Psoas muscle (tissue), 8 donors: Measurements from ENCODE around the gene ZNF304. TPM values are rescaled to one million over a fixed set of nuclear protein-coding genes. Genes with fewer than 3 reads are reported as not detected.

Experiments
- ATAC-seq, 4 donors: fragments of 200-7000 bp; cut with Tn5 transposase; one replicate each; pipeline ENCODE4 v1.9.1; 2020; ENCODE audit warnings: moderate library complexity in 3 of 4, mild to moderate bottlenecking in 2 of 4
- DNase-seq, 2 donors: peaks; one replicate each; pipeline ENCODE4 v3.0.0-alpha.2; 2020
- H3K27ac ChIP-seq: fragments of 200-600 bp; one replicate; pipeline ENCODE4 v1.8.0; 2022
- H3K27me3 ChIP-seq, 3 donors: fragments of 200-600 bp in 1 of 3; one replicate each; pipeline versions ENCODE4 v1.6.1 to v1.8.0; 2013 to 2022; ENCODE audit warnings: low read length in 2 of 3, mild to moderate bottlenecking in 2 of 3, moderate library complexity in 1 of 3; ENCODE audit not compliant: insufficient read depth in 3 of 3
- H3K36me3 ChIP-seq, 2 donors: fragments of 200-600 bp in 1 of 2; one replicate each; pipeline versions ENCODE4 v1.6.1 to v1.8.0; 2013 to 2022; ENCODE audit warnings: low read depth in 1 of 2, mild to moderate bottlenecking in 1 of 2, moderate library complexity in 1 of 2; ENCODE audit not compliant: insufficient read depth in 1 of 2
- H3K4me1 ChIP-seq: fragments of 200-600 bp; one replicate; pipeline ENCODE4 v1.8.0; 2022
- H3K4me3 ChIP-seq: fragments of 200-600 bp; one replicate; pipeline ENCODE4 v1.8.0; 2022; ENCODE audit warnings: mild to moderate bottlenecking
- H3K9me3 ChIP-seq: fragments of 200-600 bp; one replicate; pipeline ENCODE4 v1.8.0; 2022
- CTCF ChIP-seq: fragments of 200-600 bp; IDR thresholded peaks from one replicate; pipeline ENCODE4 v1.8.0; 2022; ENCODE audit warnings: antibody characterized with exemption
- WGBS, 3 donors: extraction: QIAGEN DNeasy Blood & Tissue Kit; methylation state at CpG; one replicate each; pipeline versions ENCODE4 v1.1.6 to v1.1.7; 2013; 5-methylcytosine and 5-hydroxymethylcytosine counted together
- intact Hi-C, 2 donors: fragments of 100-400 bp; cut with DNase I; formaldehyde crosslinking; loops; one replicate each; pipeline versions ENCODE4 v1.11.0 to v1.14.2; 2022
- polyA plus RNA-seq, 3 donors: library from polyadenylated mRNA; stranded (reverse); fragments of 200-250 nt; gene quantifications; one replicate each; pipeline ENCODE4 v1.2.3, GENCODE V29; 2013
- total RNA-seq, 4 donors: library from RNA; stranded (reverse); fragmentation: NEBNext Ultra II Directional in 2 of 4; extraction: Animal tissue kit (Norgen Biotek cat#: 25700) in 2 of 4; gene quantifications; one replicate each; pipeline versions ENCODE4 v1.2.1 to v1.2.4, GENCODE V29; 2021 to 2023
- donor health status: healthy with polysubstance abuse.
- donor health status: DM: no; HTN: no; CAD: no; lungs with moderate emphysema.
- donor health status: Bipolar disorder and iron deficiency.
- donor health status: healthy.
- donor health status: DM: yes; HTN: yes; CAD: no.
- donor health status: DM: no; HTN: no; CAD: no.
- donor health status: DM: no; HTN: no; CAD: no.
- donor health status: DM: yes; HTN: yes; CAD: no.

The ZNF304 gene
- total and polyA plus RNA-seq, 7 donors = 2.3 to 8.8 (median 6.1) TPM

- H3K4me3 ChIP-seq = peak within 1 kb of the TSS; percentile 84
- H3K27ac ChIP-seq = peak within 1 kb of the TSS; percentile 92
- 0 to 1% (median 0%) methylated on average over 66 to 71 of the region's 71 CpGs for WGBS, 3 donors
- peaks cover 0 to 3% (median 0%) of the 10 kb centered on the region in 3 donors for H3K27me3 ChIP-seq
- H3K4me1 ChIP-seq = peaks cover 12% of the 10 kb centered on the region
- intact Hi-C loops = loop anchor here (1.0 to 10.0 kb wide), 3 partner anchors 30 to 76 kb away; partner anchors contain the start of genes ZNF304 (in 1 of the 2), ZNF460 (in 1 of the 2) and ZNF805 (in 1 of the 2)
- TF ChIP-seq CTCF = no peak
- DNase-seq (peak; percentile 97 to 98), ATAC-seq (peak; percentile 97 to 99 (median 98))
- peaks cover 5 to 23% of the 10 kb centered on the region in 2 donors for H3K36me3 ChIP-seq
- H3K9me3 ChIP-seq = peaks cover 4% of the 10 kb centered on the region
These were observed 30.6 kb upstream of the ZNF304 start, which contains the start of gene ZNF543 for GRCh38 chr19:57320180-57321084. Gene ZNF543, plus strand, starts transcription at chr19:57320472. Its CDS starts 382 bp downstream, at chr19:57320854.

- Histone ChIP-seq H3K36me3 (peaks cover 9 to 30% of the 10 kb centered on the region in 2 donors), H3K9me3 (peaks cover 4% of the 10 kb centered on the region), H3K27me3 (peaks cover 0 to 3% (median 0%) of the 10 kb centered on the region in 3 donors), H3K27ac (peak overlapping the region; percentile 92), H3K4me1 (peaks cover 12% of the 10 kb centered on the region), H3K4me3 (peak overlapping the region; percentile 84)
- ATAC-seq = no peak
- 30 to 39% (median 30%) methylated on average over 8 of the region's 8 CpGs for WGBS, 3 donors
- no peak for TF ChIP-seq CTCF
- no peak for DNase-seq
- intact Hi-C loops = loop anchor here (2.0 to 10.0 kb wide), 2 partner anchors 30 to 76 kb away; partner anchors contain the start of genes ZNF304 (in 1 of the 2) and ZNF805 (in 1 of the 2)
These were observed 30.0 kb upstream of the ZNF304 start for GRCh38 chr19:57321116-57321515.

- no peak for TF ChIP-seq CTCF
- no peak for DNase-seq
- intact Hi-C loops = loop anchor here (2.0 to 10.0 kb wide), 2 partner anchors 29 to 77 kb away; partner anchors contain the start of genes ZNF304 (in 1 of the 2) and ZNF805 (in 1 of the 2)
- Histone ChIP-seq H3K9me3 (peaks cover 4% of the 10 kb centered on the region), H3K27me3 (peaks cover 0 to 3% (median 0%) of the 10 kb centered on the region in 3 donors), H3K4me3 (peak overlapping the region; percentile 84), H3K4me1 (peaks cover 12% of the 10 kb centered on the region), H3K36me3 (peaks cover 9 to 37% of the 10 kb centered on the region in 2 donors), H3K27ac (no peak overlapping the region)
- ATAC-seq = no peak
- 65 to 83% (median 80%) methylated on average over 3 of the region's 3 CpGs for WGBS, 3 donors
These were observed 29.3 kb upstream of the ZNF304 start for GRCh38 chr19:57321751-57322150.

DNA sequence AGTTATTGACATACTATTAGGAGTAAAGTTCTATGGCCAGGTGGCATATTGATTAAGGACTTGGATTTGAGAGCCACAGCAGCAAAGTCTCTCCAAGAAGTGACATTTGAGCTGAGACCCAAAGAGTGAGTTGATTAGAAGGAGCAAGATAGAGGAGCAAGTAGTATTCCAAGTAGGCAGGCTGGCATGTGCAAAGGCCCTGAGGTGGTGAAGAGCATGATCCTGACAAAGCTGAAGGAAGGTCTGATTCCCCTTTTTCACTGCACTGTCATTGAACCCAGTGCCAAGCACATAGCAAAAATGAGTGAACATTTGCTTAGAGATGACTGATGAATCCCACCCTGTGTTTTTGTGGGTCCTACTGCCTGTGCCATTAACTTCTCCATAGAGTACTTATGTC lies 26.1 kb upstream of the ZNF304 start:
- Histone ChIP-seq H3K4me1 (peaks cover 12% of the 10 kb centered on the region), H3K4me3 (no peak overlapping the region), H3K9me3 (peaks cover 23% of the 10 kb centered on the region), H3K27me3 (no peaks in the 10 kb centered on the region), H3K36me3 (peaks cover 14 to 67% of the 10 kb centered on the region in 2 donors), H3K27ac (no peak overlapping the region)
- intact Hi-C loops = loop anchor here in 1 of 2 donors (10.0 kb wide), 1 partner anchor 80 kb away; the partner anchor contains the start of gene ZNF805
- no peak for TF ChIP-seq CTCF
- ATAC-seq (no peak), DNase-seq (no peak)
